ENCODE results near the gene TPBG.

Gene TPBG

DNA sequence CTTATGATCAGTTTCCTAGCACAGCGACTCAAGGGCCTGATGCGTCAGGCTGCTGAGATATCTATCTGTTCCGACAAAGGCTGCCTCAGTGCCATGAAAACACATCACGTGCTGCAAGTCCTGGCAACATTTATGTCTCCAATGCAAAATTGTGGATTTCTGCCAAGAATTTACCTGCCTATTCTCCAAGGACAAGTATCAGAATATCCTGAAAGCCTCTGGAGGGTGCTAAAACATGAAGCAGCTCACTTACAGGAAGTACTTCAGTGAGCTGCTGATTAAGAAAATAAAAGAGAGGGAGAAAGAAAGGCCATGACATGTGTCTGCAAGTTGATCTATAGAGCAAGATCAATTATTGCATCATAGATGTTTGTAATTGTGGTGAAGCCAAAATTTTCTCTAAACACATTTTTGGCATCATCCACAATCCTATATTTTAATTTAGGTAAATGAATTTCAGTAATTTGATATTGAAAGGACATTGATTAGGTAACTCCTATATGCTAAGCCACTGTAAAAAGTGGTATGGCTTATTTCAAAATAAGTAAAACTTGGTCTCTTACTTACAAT lies 25.8 kb upstream of the TPBG start:
- TF ChIP-seq, protein P1, sequence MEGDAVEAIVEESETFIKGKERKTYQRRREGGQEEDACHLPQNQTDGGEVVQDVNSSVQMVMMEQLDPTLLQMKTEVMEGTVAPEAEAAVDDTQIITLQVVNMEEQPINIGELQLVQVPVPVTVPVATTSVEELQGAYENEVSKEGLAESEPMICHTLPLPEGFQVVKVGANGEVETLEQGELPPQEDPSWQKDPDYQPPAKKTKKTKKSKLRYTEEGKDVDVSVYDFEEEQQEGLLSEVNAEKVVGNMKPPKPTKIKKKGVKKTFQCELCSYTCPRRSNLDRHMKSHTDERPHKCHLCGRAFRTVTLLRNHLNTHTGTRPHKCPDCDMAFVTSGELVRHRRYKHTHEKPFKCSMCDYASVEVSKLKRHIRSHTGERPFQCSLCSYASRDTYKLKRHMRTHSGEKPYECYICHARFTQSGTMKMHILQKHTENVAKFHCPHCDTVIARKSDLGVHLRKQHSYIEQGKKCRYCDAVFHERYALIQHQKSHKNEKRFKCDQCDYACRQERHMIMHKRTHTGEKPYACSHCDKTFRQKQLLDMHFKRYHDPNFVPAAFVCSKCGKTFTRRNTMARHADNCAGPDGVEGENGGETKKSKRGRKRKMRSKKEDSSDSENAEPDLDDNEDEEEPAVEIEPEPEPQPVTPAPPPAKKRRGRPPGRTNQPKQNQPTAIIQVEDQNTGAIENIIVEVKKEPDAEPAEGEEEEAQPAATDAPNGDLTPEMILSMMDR (conservative IDR thresholded peaks at IDR 0.05; ENCODE audit: low read length) = no peak
- no peak for DNase-seq (ENCODE audit: low read depth)

DNA sequence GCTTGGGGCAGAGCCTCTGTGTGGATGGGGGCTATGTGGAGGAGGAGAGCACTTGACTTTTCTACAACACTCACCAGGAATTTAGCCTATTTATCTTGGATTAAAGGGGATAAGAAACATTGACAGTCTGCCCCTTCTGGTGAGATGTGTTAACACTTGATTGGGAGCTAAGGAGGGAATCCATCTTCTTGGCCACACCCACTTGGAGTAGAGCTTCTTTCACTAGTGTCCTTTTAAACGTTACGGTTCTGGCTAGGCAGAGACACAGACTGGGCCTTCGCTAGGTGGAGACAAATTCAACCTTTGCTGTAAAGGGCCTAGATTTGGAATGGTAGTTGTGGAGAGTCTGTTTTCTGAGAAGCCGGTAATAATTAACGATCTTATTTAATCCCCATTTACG lies 15.5 kb upstream of the TPBG start:
- DNase-seq (ENCODE audit: low read depth) = no peak
- TF ChIP-seq, protein P1 (conservative IDR thresholded peaks at IDR 0.05; ENCODE audit: low read length) = no peak
- H3K4me3 ChIP-seq (ENCODE audit: low read length) = no peak overlapping the region

More for the DNA sequence above, 25.8 kb upstream of the TPBG start:
- no peak overlapping the region for H3K4me3 ChIP-seq (ENCODE audit: low read length)

GRCh38 chr6:82353848-82354247 lies 9.8 kb upstream of the TPBG start:
- TF ChIP-seq, protein P1 (conservative IDR thresholded peaks at IDR 0.05; ENCODE audit: low read length) = no peak

GRCh38 chr6:82360552-82360951 lies 3.1 kb upstream of the TPBG start:
- no peak for DNase-seq (ENCODE audit: low read depth)
- no peak overlapping the region for H3K4me3 ChIP-seq (ENCODE audit: low read length)
- TF ChIP-seq, protein P1 (conservative IDR thresholded peaks at IDR 0.05; ENCODE audit: low read length) = no peak

More at GRCh38 chr6:82353848-82354247, 9.8 kb upstream of the TPBG start:
- no peak for DNase-seq (ENCODE audit: low read depth)
- H3K4me3 ChIP-seq (ENCODE audit: low read length) = no peak overlapping the region

DNA sequence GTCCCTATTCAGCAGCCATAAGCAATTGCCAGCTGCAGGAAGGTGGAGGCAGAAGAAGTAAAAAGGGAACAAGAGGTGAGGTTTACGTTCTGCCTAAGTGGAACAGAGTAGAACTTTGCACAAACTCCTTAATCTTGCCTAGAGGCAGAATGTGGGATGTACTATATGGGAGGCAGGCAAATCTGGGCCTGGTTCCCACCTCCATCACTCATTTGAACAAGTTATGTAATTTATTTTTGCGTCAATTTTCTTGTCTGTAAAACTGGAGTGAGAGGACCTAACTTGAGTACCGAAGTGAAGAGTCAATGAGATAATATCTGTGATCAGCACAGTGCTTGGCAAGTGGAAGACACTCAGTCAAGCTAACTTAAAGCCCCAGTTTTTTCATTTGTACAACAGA lies 2.0 kb upstream of the TPBG start:
- H3K4me3 ChIP-seq (ENCODE audit: low read length) = no peak overlapping the region
- no peak for DNase-seq (ENCODE audit: low read depth)
- TF ChIP-seq, protein P1 (conservative IDR thresholded peaks at IDR 0.05; ENCODE audit: low read length) = no peak

- TF ChIP-seq, protein P1 (conservative IDR thresholded peaks at IDR 0.05; ENCODE audit: low read length) = no peak
- peak overlapping the region; percentile 89 for H3K4me3 ChIP-seq (ENCODE audit: low read length)
- no peak for DNase-seq (ENCODE audit: low read depth)
Observed at GRCh38 chr6:82362144-82362543, 1.5 kb upstream of the TPBG start.

GRCh38 chr6:82362878-82363427 lies 664 bp upstream of the TPBG start:
- TF ChIP-seq, protein P1 (conservative IDR thresholded peaks at IDR 0.05; ENCODE audit: low read length) = no peak
- peak; percentile 97 for DNase-seq (ENCODE audit: low read depth)
- peak overlapping the region; percentile 89 for H3K4me3 ChIP-seq (ENCODE audit: low read length)
